ENCODE measurements around the gene LHFPL5. TPM values are rescaled to one million over a fixed set of nuclear protein-coding genes. Genes with fewer than 3 reads are reported as not detected.
A peak's percentile ranks its signal among the peaks of the same experiment; 100 is the strongest.

The LHFPL5 gene
- total RNA-seq, 2 experiments from 2014 or later, result not detected

- ChIA-PET POLR2A (no interaction called here), CTCF (no interaction called here)
- H3K27ac Mint-ChIP-seq, result no peak overlapping the region
- H3K36me3 Mint-ChIP-seq (ENCODE audit: low read depth), result no peaks in the 10 kb centered on the region
- no peak for ATAC-seq
- peaks cover 16% of the 10 kb centered on the region for H3K27me3 Mint-ChIP-seq
- no peak for DNase-seq
- TF ChIP-seq CTCF (IDR thresholded peaks at IDR 0.05), result no peak
- H3K4me1 Mint-ChIP-seq (ENCODE audit: low read depth), result no peaks in the 10 kb centered on the region
- H3K4me3 Mint-ChIP-seq, result no peak overlapping the region
- H3K9me3 Mint-ChIP-seq, result no peaks in the 10 kb centered on the region
- intact Hi-C loops (cut with micrococcal nuclease), result no loop called here
These were observed 33.9 kb upstream of the LHFPL5 start for GRCh38 chr6:35771343-35771627.

- no peak for TF ChIP-seq CTCF (IDR thresholded peaks at IDR 0.05)
- intact Hi-C loops (cut with micrococcal nuclease), result no loop called here
- POLR2A ChIA-PET, result no interaction called here
- Mint-ChIP-seq H3K36me3 (ENCODE audit: low read depth) (no peaks in the 10 kb centered on the region), H3K27ac (no peak overlapping the region), H3K9me3 (no peaks in the 10 kb centered on the region), H3K4me3 (no peak overlapping the region), H3K4me1 (ENCODE audit: low read depth) (no peaks in the 10 kb centered on the region), H3K27me3 (peaks cover 26% of the 10 kb centered on the region)
- CTCF ChIA-PET, result no interaction called here
- ATAC-seq (no peak), DNase-seq (no peak)
These were observed 30.9 kb upstream of the LHFPL5 start for GRCh38 chr6:35774116-35774794.

GRCh38 chr6:35775031-35775430 is 30.1 kb upstream of the LHFPL5 start:
- ChIA-PET POLR2A (no interaction called here), CTCF (no interaction called here)
- TF ChIP-seq CTCF (IDR thresholded peaks at IDR 0.05), result no peak
- DNase-seq, result no peak
- H3K36me3 Mint-ChIP-seq (ENCODE audit: low read depth), result no peaks in the 10 kb centered on the region
- H3K4me1 Mint-ChIP-seq (ENCODE audit: low read depth), result no peaks in the 10 kb centered on the region
- ATAC-seq, result no peak
- no peak overlapping the region for H3K4me3 Mint-ChIP-seq
- H3K9me3 Mint-ChIP-seq, result no peaks in the 10 kb centered on the region
- intact Hi-C loops (cut with micrococcal nuclease), result no loop called here
- H3K27ac Mint-ChIP-seq, result no peak overlapping the region
- peaks cover 26% of the 10 kb centered on the region for H3K27me3 Mint-ChIP-seq

GRCh38 chr6:35776364-35777215 is 28.6 kb upstream of the LHFPL5 start, which contains the start of gene CLPSL2:
Gene CLPSL2 (plus strand): TSS chr6:35776598. CDS start chr6:35776619, 21 bp downstream.
- Mint-ChIP-seq H3K27ac (no peak within 1 kb of the TSS), H3K4me3 (peak within 1 kb of the TSS; percentile 26), H3K4me1 (ENCODE audit: low read depth) (no peaks in the 10 kb centered on the region), H3K9me3 (no peaks in the 10 kb centered on the region), H3K36me3 (ENCODE audit: low read depth) (no peaks in the 10 kb centered on the region), H3K27me3 (peaks cover 27% of the 10 kb centered on the region)
- peak; percentile 34 for ATAC-seq
- ChIA-PET POLR2A (no interaction called here), CTCF (no interaction called here)
- DNase-seq, result peak; percentile 14
- TF ChIP-seq CTCF (IDR thresholded peaks at IDR 0.05), result no peak
- intact Hi-C loops (cut with micrococcal nuclease), result no loop called here

- Mint-ChIP-seq H3K27me3 (peaks cover 24% of the 10 kb centered on the region), H3K4me3 (no peak overlapping the region)
- ATAC-seq, result no peak
These were observed 27.6 kb upstream of the LHFPL5 start for GRCh38 chr6:35777356-35778102.

More at GRCh38 chr6:35777356-35778102, 27.6 kb upstream of the LHFPL5 start:
- Mint-ChIP-seq H3K36me3 (ENCODE audit: low read depth) (no peaks in the 10 kb centered on the region), H3K4me1 (ENCODE audit: low read depth) (no peaks in the 10 kb centered on the region), H3K9me3 (no peaks in the 10 kb centered on the region), H3K27ac (no peak overlapping the region)
- no peak for DNase-seq
- no peak for TF ChIP-seq CTCF (IDR thresholded peaks at IDR 0.05)
- intact Hi-C loops (cut with micrococcal nuclease), result no loop called here
- POLR2A ChIA-PET, result no interaction called here
- CTCF ChIA-PET, result no interaction called here

All from activated CD8-positive, alpha-beta T cell treated with anti-CD3 and anti-CD28 coated beads for 36 hours (primary cell).